Measurements from ENCODE around the gene MICALL2.

Gene MICALL2

GRCh38 chr7:1415389-1415990 is 43.8 kb downstream of the MICALL2 start:
- no peak for TF ChIP-seq CTCF (IDR thresholded peaks at IDR 0.05)
- Mint-ChIP-seq H3K27ac (no peak overlapping the region), H3K4me1 (peaks cover 19% of the 10 kb centered on the region), H3K27me3 (ENCODE audit: low read depth, poor library complexity) (peaks cover 40% of the 10 kb centered on the region), H3K4me3 (no peak overlapping the region), H3K9me3 (peaks cover 3% of the 10 kb centered on the region), H3K36me3 (ENCODE audit: low read depth) (no peaks in the 10 kb centered on the region)
- no peak for DNase-seq

- Mint-ChIP-seq H3K36me3 (ENCODE audit: low read depth) (no peaks in the 10 kb centered on the region), H3K27me3 (ENCODE audit: low read depth, poor library complexity) (peaks cover 47% of the 10 kb centered on the region), H3K9me3 (peaks cover 3% of the 10 kb centered on the region), H3K4me3 (no peak overlapping the region), H3K4me1 (peaks cover 19% of the 10 kb centered on the region), H3K27ac (no peak overlapping the region)
- no peak for DNase-seq
- TF ChIP-seq CTCF (IDR thresholded peaks at IDR 0.05): no peak
Observed at GRCh38 chr7:1413936-1414639, 45.2 kb downstream of the MICALL2 start.

- peaks cover 43% of the 10 kb centered on the region for H3K27me3 Mint-ChIP-seq (ENCODE audit: low read depth, poor library complexity)
- TF ChIP-seq CTCF (IDR thresholded peaks at IDR 0.05): peak; percentile 82
Observed at GRCh38 chr7:1412322-1413261, 46.7 kb downstream of the MICALL2 start.

GRCh38 chr7:1411414-1411813 is 47.9 kb downstream of the MICALL2 start:
- DNase-seq: no peak
- H3K4me1 Mint-ChIP-seq: peaks cover 18% of the 10 kb centered on the region
- H3K4me3 Mint-ChIP-seq: no peak overlapping the region
- TF ChIP-seq CTCF (IDR thresholded peaks at IDR 0.05): no peak
- H3K9me3 Mint-ChIP-seq: no peaks in the 10 kb centered on the region
- no peak overlapping the region for H3K27ac Mint-ChIP-seq
- peaks cover 39% of the 10 kb centered on the region for H3K27me3 Mint-ChIP-seq (ENCODE audit: low read depth, poor library complexity)
- H3K36me3 Mint-ChIP-seq (ENCODE audit: low read depth): no peaks in the 10 kb centered on the region

More at GRCh38 chr7:1412322-1413261, 46.7 kb downstream of the MICALL2 start:
- Mint-ChIP-seq H3K36me3 (ENCODE audit: low read depth) (no peaks in the 10 kb centered on the region), H3K4me3 (no peak overlapping the region), H3K27ac (no peak overlapping the region), H3K9me3 (no peaks in the 10 kb centered on the region), H3K4me1 (peaks cover 25% of the 10 kb centered on the region)
- peak; percentile 98 for DNase-seq

GRCh38 chr7:1410992-1411391 is 48.3 kb downstream of the MICALL2 start:
- Mint-ChIP-seq H3K9me3 (no peaks in the 10 kb centered on the region), H3K27me3 (ENCODE audit: low read depth, poor library complexity) (peaks cover 39% of the 10 kb centered on the region), H3K4me3 (no peak overlapping the region), H3K27ac (no peak overlapping the region), H3K36me3 (ENCODE audit: low read depth) (no peaks in the 10 kb centered on the region), H3K4me1 (peaks cover 21% of the 10 kb centered on the region)
- TF ChIP-seq CTCF (IDR thresholded peaks at IDR 0.05): no peak
- DNase-seq: no peak
